ENCODE measurements around the gene CDKN2B.

The CDKN2B gene

DNA sequence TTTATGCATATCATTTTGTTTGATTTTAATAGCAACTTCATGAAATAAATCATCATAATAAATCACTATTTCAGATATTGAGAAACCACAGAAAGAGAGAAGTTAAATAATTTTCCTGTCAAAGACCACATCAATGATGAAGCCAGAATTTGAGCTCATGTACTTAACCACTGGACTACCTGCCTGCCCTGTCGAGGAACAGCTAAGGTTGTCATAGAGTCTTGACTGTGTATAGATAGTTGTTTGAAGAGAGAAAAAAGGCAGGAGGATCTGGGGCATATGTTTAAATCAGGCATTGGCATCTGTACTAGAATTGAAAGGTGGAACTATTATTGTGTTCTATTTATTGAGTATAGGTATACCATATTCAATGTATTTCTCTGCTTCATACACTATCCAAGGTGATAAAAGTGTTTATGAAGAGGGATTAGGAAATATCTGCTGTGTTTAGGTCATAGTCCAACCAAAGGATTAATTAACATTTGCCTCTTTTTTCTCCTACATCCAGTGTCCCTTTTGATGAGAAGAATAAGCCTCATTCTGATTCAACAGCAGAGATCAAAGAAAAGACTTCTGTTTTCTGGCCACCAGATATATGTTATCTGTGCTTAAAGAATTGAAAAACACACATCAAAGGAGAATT, 37.3 kb upstream of the CDKN2B start:
- no peak overlapping the region for H3K27ac ChIP-seq (ENCODE audit: low read length)
- no peaks in the 10 kb centered on the region for H3K36me3 ChIP-seq (ENCODE audit: control insufficient read depth in 1 of 2, insufficient read depth in 2 of 2, low read length in 2 of 2)
- no peaks in the 10 kb centered on the region for H3K27me3 ChIP-seq (ENCODE audit: low read depth, low read length)
- H3K4me3 ChIP-seq (ENCODE audit: low read depth in 1 of 2, low read length in 2 of 2), result no peak overlapping the region
- no peaks in the 10 kb centered on the region for H3K4me1 ChIP-seq (ENCODE audit: control insufficient read depth in 1 of 2, insufficient read depth in 2 of 2, low read length in 2 of 2)
- no peaks in the 10 kb centered on the region for H3K9me3 ChIP-seq (ENCODE audit: control insufficient read depth in 1 of 2, low read length in 2 of 2)

DNA sequence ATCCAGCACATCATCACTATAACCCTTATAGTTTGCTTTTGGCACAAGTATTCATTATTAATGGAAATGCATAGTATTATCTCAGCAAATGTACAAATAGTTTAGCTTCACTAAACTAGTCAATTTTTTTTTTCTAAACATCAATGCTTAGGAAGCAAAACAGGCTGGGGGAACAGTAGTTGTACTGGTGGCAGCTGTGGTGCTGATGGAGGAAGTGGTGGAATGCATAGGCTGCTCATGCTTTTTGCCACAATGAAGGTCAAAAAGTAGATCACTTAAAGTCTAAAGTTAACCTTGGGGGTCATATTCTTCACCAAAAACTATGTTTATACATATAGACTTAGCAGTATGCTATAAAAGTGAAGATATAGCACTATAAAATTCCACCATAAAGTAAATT, 36.3 kb upstream of the CDKN2B start:
- no peaks in the 10 kb centered on the region for H3K27me3 ChIP-seq (ENCODE audit: low read depth, low read length)
- no peaks in the 10 kb centered on the region for H3K9me3 ChIP-seq (ENCODE audit: control insufficient read depth in 1 of 2, low read length in 2 of 2)
- no peaks in the 10 kb centered on the region for H3K4me1 ChIP-seq (ENCODE audit: control insufficient read depth in 1 of 2, insufficient read depth in 2 of 2, low read length in 2 of 2)
- no peak overlapping the region for H3K27ac ChIP-seq (ENCODE audit: low read length)
- no peaks in the 10 kb centered on the region for H3K36me3 ChIP-seq (ENCODE audit: control insufficient read depth in 1 of 2, insufficient read depth in 2 of 2, low read length in 2 of 2)
- no peak overlapping the region for H3K4me3 ChIP-seq (ENCODE audit: low read depth in 1 of 2, low read length in 2 of 2)

DNA sequence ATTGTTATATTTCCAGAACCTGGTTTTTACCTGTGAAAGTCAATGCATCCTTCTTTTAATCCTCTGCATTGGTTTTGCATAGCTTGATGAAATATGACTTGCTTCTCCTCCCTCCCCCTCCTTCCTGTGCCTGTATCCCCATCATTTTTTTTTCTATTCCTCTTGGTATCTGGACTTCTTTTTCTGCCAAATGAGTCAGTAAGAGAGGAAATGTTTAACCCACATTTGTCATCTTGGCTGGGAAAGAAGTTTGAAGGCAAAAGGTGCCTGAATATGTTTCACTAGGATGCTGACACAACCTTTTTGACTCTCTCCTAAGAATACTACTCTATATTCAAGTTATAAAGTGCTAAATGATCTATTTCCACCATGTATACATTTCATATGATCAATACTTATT, 35.5 kb upstream of the CDKN2B start:
- Histone ChIP-seq H3K27ac (ENCODE audit: low read length) (no peak overlapping the region), H3K4me3 (ENCODE audit: low read depth in 1 of 2, low read length in 2 of 2) (no peak overlapping the region), H3K27me3 (ENCODE audit: low read depth, low read length) (no peaks in the 10 kb centered on the region), H3K4me1 (ENCODE audit: control insufficient read depth in 1 of 2, insufficient read depth in 2 of 2, low read length in 2 of 2) (no peaks in the 10 kb centered on the region), H3K9me3 (ENCODE audit: control insufficient read depth in 1 of 2, low read length in 2 of 2) (no peaks in the 10 kb centered on the region), H3K36me3 (ENCODE audit: control insufficient read depth in 1 of 2, insufficient read depth in 2 of 2, low read length in 2 of 2) (no peaks in the 10 kb centered on the region)

DNA sequence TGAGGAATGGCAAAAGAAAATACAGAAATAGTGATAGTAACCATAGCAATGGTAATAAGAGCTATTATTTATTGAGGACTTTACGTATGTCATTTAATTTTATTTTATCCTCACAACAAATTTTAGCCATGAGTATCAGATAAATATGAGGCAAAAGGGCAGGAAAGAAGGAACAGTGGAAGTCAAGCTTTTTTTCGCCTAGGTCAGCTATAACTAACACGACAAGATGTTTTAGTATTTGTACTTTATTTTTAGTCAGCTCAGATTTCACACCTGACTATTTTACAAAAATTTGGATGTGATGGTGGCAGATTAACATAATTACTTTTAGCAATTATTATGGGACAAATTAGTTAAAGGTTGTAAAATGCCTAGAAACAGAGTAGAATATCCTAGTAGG, 34.8 kb upstream of the CDKN2B start:
- H3K4me3 ChIP-seq (ENCODE audit: low read depth in 1 of 2, low read length in 2 of 2), result no peak overlapping the region
- H3K9me3 ChIP-seq (ENCODE audit: control insufficient read depth in 1 of 2, low read length in 2 of 2), result no peaks in the 10 kb centered on the region
- peaks cover 0 to 4% of the 10 kb centered on the region in 2 donors for H3K4me1 ChIP-seq (ENCODE audit: control insufficient read depth in 1 of 2, insufficient read depth in 2 of 2, low read length in 2 of 2)
- no peak overlapping the region for H3K27ac ChIP-seq (ENCODE audit: low read length)
- H3K27me3 ChIP-seq (ENCODE audit: low read depth, low read length), result no peaks in the 10 kb centered on the region
- no peaks in the 10 kb centered on the region for H3K36me3 ChIP-seq (ENCODE audit: control insufficient read depth in 1 of 2, insufficient read depth in 2 of 2, low read length in 2 of 2)

DNA sequence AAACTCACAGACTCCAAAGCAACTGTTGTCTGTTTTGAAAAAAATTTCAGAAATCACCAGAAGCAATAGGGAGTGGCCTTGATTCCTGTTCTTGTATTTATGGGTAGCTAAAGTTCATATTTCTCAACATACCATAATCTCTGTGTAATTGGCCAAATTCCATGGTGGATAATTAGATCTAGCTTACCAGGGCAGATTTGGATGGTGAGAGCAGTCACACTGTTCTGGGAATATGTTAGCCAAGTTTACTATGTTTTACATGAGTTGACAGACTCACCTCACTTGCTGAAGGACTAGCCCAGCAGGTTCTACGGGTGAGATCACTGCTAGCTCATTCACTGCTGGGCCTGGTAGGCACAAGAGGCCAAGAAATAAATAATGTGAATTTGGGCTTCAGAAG, 32.7 kb upstream of the CDKN2B start:
- Histone ChIP-seq H3K9me3 (ENCODE audit: control insufficient read depth in 1 of 2, low read length in 2 of 2) (no peaks in the 10 kb centered on the region), H3K4me1 (ENCODE audit: control insufficient read depth in 1 of 2, insufficient read depth in 2 of 2, low read length in 2 of 2) (peaks cover 0 to 4% of the 10 kb centered on the region in 2 donors), H3K27me3 (ENCODE audit: low read depth, low read length) (no peaks in the 10 kb centered on the region), H3K27ac (ENCODE audit: low read length) (no peak overlapping the region), H3K4me3 (ENCODE audit: low read depth in 1 of 2, low read length in 2 of 2) (no peak overlapping the region), H3K36me3 (ENCODE audit: control insufficient read depth in 1 of 2, insufficient read depth in 2 of 2, low read length in 2 of 2) (no peaks in the 10 kb centered on the region)

DNA sequence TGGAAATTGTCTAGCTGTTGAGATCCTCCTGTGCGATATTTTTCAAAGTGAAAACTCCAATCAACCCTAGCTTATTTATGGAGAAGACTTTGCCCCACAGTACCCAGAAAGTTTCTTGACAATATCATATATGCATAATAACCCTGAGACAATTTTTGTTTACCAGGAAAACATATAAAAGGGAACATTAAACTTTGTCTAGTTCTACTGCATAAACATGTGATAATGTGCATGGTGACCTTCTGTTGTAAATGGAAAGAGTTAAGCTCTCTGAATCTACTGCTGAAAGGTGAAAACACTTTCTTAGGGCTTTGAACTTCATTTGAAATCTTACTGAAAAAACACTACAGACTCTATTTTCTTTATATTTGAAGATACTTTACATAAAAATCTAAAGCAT, 32.2 kb upstream of the CDKN2B start:
- Histone ChIP-seq H3K4me3 (ENCODE audit: low read depth in 1 of 2, low read length in 2 of 2) (no peak overlapping the region), H3K4me1 (ENCODE audit: control insufficient read depth in 1 of 2, insufficient read depth in 2 of 2, low read length in 2 of 2) (peaks cover 0 to 4% of the 10 kb centered on the region in 2 donors), H3K9me3 (ENCODE audit: control insufficient read depth in 1 of 2, low read length in 2 of 2) (no peaks in the 10 kb centered on the region), H3K27me3 (ENCODE audit: low read depth, low read length) (no peaks in the 10 kb centered on the region), H3K27ac (ENCODE audit: low read length) (no peak overlapping the region), H3K36me3 (ENCODE audit: control insufficient read depth in 1 of 2, insufficient read depth in 2 of 2, low read length in 2 of 2) (no peaks in the 10 kb centered on the region)

DNA sequence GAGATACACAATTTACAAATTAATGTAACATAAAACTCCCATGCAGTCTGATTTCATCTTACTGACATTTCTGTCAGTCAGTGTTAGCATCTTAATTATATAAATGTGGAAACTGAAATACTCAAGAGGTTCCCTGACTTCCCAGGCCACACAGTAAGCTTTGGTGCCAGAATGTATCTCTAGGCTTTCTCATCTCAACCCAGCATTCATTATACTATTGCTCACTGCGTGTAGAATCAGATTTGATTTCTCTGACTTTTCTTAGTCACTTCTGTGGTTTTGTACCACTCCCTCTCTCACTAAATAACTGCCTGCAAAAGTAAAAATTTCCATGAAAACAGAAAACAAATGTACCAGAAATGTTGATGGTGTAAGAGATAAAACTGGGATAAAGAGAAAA, 31.7 kb upstream of the CDKN2B start:
- peaks cover 0 to 4% of the 10 kb centered on the region in 2 donors for H3K4me1 ChIP-seq (ENCODE audit: control insufficient read depth in 1 of 2, insufficient read depth in 2 of 2, low read length in 2 of 2)
- no peak overlapping the region for H3K27ac ChIP-seq (ENCODE audit: low read length)

DNA sequence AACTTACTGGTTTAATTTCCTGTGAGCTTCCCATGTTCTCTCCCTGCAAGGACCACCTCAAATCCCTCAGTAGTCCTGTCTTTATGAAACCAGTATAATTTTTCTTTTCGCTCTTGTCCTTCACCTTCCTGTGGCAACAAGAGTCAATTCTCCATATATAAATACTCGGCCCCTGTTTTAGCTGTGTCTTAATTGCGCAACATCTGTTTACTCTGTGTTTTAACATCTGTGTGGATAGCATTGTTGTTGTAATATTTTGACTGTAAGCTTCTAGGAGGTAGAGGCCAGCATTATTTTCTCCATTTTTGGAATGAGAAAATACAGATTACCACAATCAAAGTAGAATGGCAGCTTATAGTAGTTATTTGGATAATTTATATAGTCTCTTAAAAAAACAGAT, 30.2 kb upstream of the CDKN2B start:
- H3K4me1 ChIP-seq (ENCODE audit: control insufficient read depth in 1 of 2, insufficient read depth in 2 of 2, low read length in 2 of 2), result peaks cover 0 to 4% of the 10 kb centered on the region in 2 donors
- H3K27ac ChIP-seq (ENCODE audit: low read length), result no peak overlapping the region
- H3K4me3 ChIP-seq (ENCODE audit: low read depth in 1 of 2, low read length in 2 of 2), result no peak overlapping the region
- H3K27me3 ChIP-seq (ENCODE audit: low read depth, low read length), result no peaks in the 10 kb centered on the region
- H3K9me3 ChIP-seq (ENCODE audit: control insufficient read depth in 1 of 2, low read length in 2 of 2), result no peaks in the 10 kb centered on the region
- H3K36me3 ChIP-seq (ENCODE audit: control insufficient read depth in 1 of 2, insufficient read depth in 2 of 2, low read length in 2 of 2), result no peaks in the 10 kb centered on the region

More for the DNA sequence above, 31.7 kb upstream of the CDKN2B start:
- Histone ChIP-seq H3K4me3 (ENCODE audit: low read depth in 1 of 2, low read length in 2 of 2) (no peak overlapping the region), H3K9me3 (ENCODE audit: control insufficient read depth in 1 of 2, low read length in 2 of 2) (no peaks in the 10 kb centered on the region), H3K36me3 (ENCODE audit: control insufficient read depth in 1 of 2, insufficient read depth in 2 of 2, low read length in 2 of 2) (no peaks in the 10 kb centered on the region), H3K27me3 (ENCODE audit: low read depth, low read length) (no peaks in the 10 kb centered on the region)

DNA sequence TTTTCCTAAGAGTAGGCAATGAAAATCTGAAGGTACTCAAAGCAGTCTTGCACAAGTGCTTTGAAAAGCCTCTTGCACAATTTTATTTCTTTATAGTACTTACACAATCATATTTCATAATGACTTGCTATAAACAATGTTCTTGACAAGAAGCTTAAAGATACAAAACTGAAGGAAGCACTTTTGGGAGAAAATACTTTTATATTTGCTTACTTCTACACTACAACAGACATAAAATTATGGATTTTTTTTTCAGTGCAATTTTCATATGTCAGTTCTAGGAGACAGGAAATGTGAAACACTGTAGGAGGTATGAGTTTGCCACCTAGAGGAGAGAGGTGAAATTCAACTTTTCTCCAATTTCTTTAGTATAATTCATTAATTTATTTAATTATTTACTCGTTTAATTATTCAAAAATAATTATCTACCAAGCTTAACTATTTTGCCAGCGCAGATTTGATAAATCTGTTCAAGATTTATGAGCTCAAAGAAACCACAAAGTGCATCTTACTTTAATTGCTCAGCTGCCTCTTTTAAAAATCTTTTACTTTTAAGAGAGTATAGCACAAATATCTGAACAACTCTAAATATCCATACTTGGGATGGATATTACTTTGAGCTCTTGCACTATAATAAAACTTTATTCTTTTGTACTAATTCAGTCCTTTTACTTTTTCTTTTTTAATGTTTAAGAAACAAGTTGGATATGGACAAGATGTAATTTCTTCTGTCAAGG, 29.0 kb upstream of the CDKN2B start:
- Histone ChIP-seq H3K9me3 (ENCODE audit: control insufficient read depth in 1 of 2, low read length in 2 of 2) (no peaks in the 10 kb centered on the region), H3K36me3 (ENCODE audit: control insufficient read depth in 1 of 2, insufficient read depth in 2 of 2, low read length in 2 of 2) (no peaks in the 10 kb centered on the region), H3K27ac (ENCODE audit: low read length) (no peak overlapping the region), H3K4me1 (ENCODE audit: control insufficient read depth in 1 of 2, insufficient read depth in 2 of 2, low read length in 2 of 2) (peaks cover 0 to 4% of the 10 kb centered on the region in 2 donors), H3K27me3 (ENCODE audit: low read depth, low read length) (no peaks in the 10 kb centered on the region), H3K4me3 (ENCODE audit: low read depth in 1 of 2, low read length in 2 of 2) (no peak overlapping the region)

DNA sequence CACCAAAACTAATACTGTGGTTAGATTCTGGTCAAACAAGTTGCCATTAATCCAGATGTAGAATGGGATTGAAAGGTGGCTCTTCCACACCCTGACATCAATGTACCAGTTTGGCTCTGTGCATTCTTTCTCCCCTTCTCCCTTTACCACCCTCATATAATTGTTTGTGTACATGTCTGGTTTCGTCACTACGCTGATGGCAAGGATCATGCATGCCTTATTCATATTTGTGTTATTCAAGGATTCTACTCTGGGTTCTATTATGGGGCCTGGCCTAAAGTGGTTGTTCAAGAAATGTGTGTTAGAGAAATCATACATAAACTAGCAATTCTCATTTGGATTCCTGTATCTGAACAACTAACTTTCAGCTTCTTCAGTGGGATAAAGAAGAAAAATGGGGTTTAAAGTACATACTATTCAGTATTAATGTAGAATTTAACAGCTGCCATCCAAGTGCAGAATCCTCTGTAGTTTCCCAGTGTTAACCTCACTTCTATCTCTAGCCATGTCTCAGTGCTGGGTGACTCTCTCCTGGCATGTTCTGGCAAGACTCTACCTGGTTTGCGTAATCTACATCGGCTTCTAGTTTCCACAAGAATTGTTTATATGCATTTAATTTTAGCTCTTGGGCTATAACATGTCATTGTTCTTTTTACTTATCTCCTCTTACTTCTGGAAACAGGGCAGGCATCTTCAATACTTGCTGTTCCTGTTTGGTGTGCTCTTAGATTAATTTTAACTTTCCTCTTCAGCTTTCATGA, 27.9 kb upstream of the CDKN2B start:
- no peaks in the 10 kb centered on the region for H3K27me3 ChIP-seq (ENCODE audit: low read depth, low read length)
- peaks cover 0 to 4% of the 10 kb centered on the region in 2 donors for H3K4me1 ChIP-seq (ENCODE audit: control insufficient read depth in 1 of 2, insufficient read depth in 2 of 2, low read length in 2 of 2)
- no peak overlapping the region for H3K27ac ChIP-seq (ENCODE audit: low read length)
- H3K9me3 ChIP-seq (ENCODE audit: control insufficient read depth in 1 of 2, low read length in 2 of 2), result no peaks in the 10 kb centered on the region
- H3K4me3 ChIP-seq (ENCODE audit: low read depth in 1 of 2, low read length in 2 of 2), result no peak overlapping the region
- no peaks in the 10 kb centered on the region for H3K36me3 ChIP-seq (ENCODE audit: control insufficient read depth in 1 of 2, insufficient read depth in 2 of 2, low read length in 2 of 2)

DNA sequence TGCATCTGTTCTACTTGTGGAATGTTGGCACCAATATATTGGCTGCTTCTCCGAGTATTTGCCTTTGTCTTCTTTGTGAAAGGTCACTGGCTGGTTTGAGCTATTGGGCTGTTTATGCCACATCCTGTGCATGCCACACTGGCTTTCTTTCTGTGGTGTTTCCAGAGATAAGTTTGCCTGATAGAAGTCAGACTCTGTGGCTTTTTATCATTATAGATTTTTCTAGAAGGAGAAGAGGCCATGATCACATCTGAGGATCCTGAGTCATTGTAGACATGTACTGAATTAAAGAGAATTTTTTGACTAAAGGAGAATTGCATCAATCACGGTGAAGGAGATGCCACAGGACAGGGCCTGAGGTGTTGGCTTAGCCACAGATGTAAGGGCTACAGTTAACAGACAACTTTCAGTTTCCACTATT, 26.5 kb upstream of the CDKN2B start:
- Histone ChIP-seq H3K27ac (ENCODE audit: low read length) (no peak overlapping the region), H3K9me3 (ENCODE audit: control insufficient read depth in 1 of 2, low read length in 2 of 2) (no peaks in the 10 kb centered on the region), H3K36me3 (ENCODE audit: control insufficient read depth in 1 of 2, insufficient read depth in 2 of 2, low read length in 2 of 2) (no peaks in the 10 kb centered on the region), H3K27me3 (ENCODE audit: low read depth, low read length) (no peaks in the 10 kb centered on the region), H3K4me1 (ENCODE audit: control insufficient read depth in 1 of 2, insufficient read depth in 2 of 2, low read length in 2 of 2) (peaks cover 0 to 4% of the 10 kb centered on the region in 2 donors), H3K4me3 (ENCODE audit: low read depth in 1 of 2, low read length in 2 of 2) (no peak overlapping the region)

Data from muscle layer of duodenum (tissue), 2 donors.